GM12891 (cell line): ENCODE measurements around the gene TTC9B.

ENCODE experiments used
- PAX5 ChIP-seq: IDR thresholded peaks from 2 replicates; pipeline ENCODE4 v1.6.1; 2011; ENCODE audit warnings: low read length, moderate library complexity, mild to moderate bottlenecking; ENCODE audit not compliant: insufficient read depth, severe bottlenecking
- POLR2A ChIP-seq: IDR thresholded peaks from 2 replicates; pipeline ENCODE4 v1.6.1; 2011; ENCODE audit warnings: low read depth, low read length, control low read depth
- POLR2AphosphoS5 ChIP-seq: IDR thresholded peaks from 2 replicates; pipeline ENCODE4 v1.6.1; 2011; ENCODE audit warnings: low read depth, low read length, control low read depth
- SPI1 ChIP-seq: IDR thresholded peaks from 2 replicates; pipeline ENCODE4 v1.6.1; 2011; ENCODE audit warnings: low read depth, low read length, control low read depth

- no peak for TF ChIP-seq POLR2A
- no peak for TF ChIP-seq PAX5
- no peak for TF ChIP-seq POLR2AphosphoS5
- no peak for TF ChIP-seq SPI1
These were observed 36.7 kb upstream of the TTC9B start for GRCh38 chr19:40254714-40255418.
